Keratinocyte (primary cell): ENCODE measurements around the gene CCNG2. TPM values are rescaled to one million over a fixed set of nuclear protein-coding genes. Genes with fewer than 3 reads are reported as not detected.
A peak's percentile ranks its signal among the peaks of the same experiment; 100 is the strongest.

Experiments used
- DNase-seq: peaks from one replicate; pipeline ENCODE4 v3.0.0-alpha.2; 2011; ENCODE audit warnings: low read depth, missing footprints, low spot score
- FAIRE-seq: peaks from 2 replicates; lab custom pipeline; 2011; peaks lifted over from hg19 to GRCh38; lab: Jason Lieb, UNC
- H2AFZ ChIP-seq: 2 replicates; pipeline ENCODE4 v1.6.0; 2012; ENCODE audit warnings: low read length, control low read depth, inconsistent platforms; ENCODE audit not compliant: control insufficient read depth
- H3K27ac ChIP-seq: 2 replicates; pipeline ENCODE4 v1.5.1; 2011; ENCODE audit warnings: low read length; ENCODE audit not compliant: control insufficient read depth, insufficient read depth
- H3K27me3 ChIP-seq: 3 replicates; pipeline ENCODE4 v1.6.0; 2011; ENCODE audit warnings: low read length; ENCODE audit not compliant: control insufficient read depth, insufficient read depth; ENCODE audit errors: extremely low read depth
- H3K36me3 ChIP-seq, 2 experiments: 2 replicates in 1 of 2; 3 replicates in 1 of 2; pipeline ENCODE4 v1.5.1; 2011; ENCODE audit warnings: low read length in 2 of 2, mild to moderate bottlenecking in 1 of 2; ENCODE audit not compliant: control insufficient read depth in 2 of 2, insufficient read depth in 2 of 2; ENCODE audit errors: extremely low read depth in 1 of 2
- H3K4me1 ChIP-seq: 3 replicates; pipeline ENCODE4 v1.5.1; 2011; ENCODE audit warnings: low read length; ENCODE audit not compliant: control insufficient read depth, insufficient read depth; ENCODE audit errors: extremely low read depth
- H3K4me2 ChIP-seq: 3 replicates; pipeline ENCODE4 v1.6.0; 2011; ENCODE audit warnings: low read depth, low read length; ENCODE audit not compliant: control insufficient read depth, insufficient read depth; ENCODE audit errors: extremely low read depth
- H3K4me3 ChIP-seq, 3 experiments: fragments of 200-600 bp in 1 of 3; sonication (generic) in 1 of 3; 2 replicates in 2 of 3; 3 replicates in 1 of 3; pipeline ENCODE4 v1.5.1; 2011 to 2016; ENCODE audit warnings: low read length in 3 of 3, mild to moderate bottlenecking in 3 of 3, control low read depth in 2 of 3, inconsistent platforms in 1 of 3, low read depth in 1 of 3, mixed read lengths in 1 of 3, mixed run types in 1 of 3, moderate library complexity in 1 of 3; ENCODE audit not compliant: control insufficient read depth in 2 of 3, insufficient read depth in 2 of 3; ENCODE audit errors: extremely low read depth in 1 of 3
- H3K79me2 ChIP-seq: 2 replicates; pipeline ENCODE4 v1.6.0; 2012; ENCODE audit warnings: low read length; ENCODE audit not compliant: control insufficient read depth, insufficient read depth
- H3K9ac ChIP-seq: 3 replicates; pipeline ENCODE4 v1.6.0; 2011; ENCODE audit warnings: low read length; ENCODE audit not compliant: control insufficient read depth, insufficient read depth; ENCODE audit errors: extremely low read depth
- H3K9me1 ChIP-seq: 3 replicates; pipeline ENCODE4 v1.6.0; 2011; ENCODE audit warnings: low read length; ENCODE audit not compliant: control insufficient read depth, insufficient read depth; ENCODE audit errors: extremely low read depth
- H3K9me3 ChIP-seq: 2 replicates; pipeline ENCODE4 v1.5.1; 2012; ENCODE audit warnings: low read depth, low read length; ENCODE audit not compliant: control insufficient read depth
- H4K20me1 ChIP-seq: 3 replicates; pipeline ENCODE4 v1.6.0; 2011; ENCODE audit warnings: low read length; ENCODE audit not compliant: control insufficient read depth, insufficient read depth; ENCODE audit errors: extremely low read depth
- CTCF ChIP-seq, 3 experiments: IDR thresholded peaks in 1 of 3; conservative IDR thresholded peaks in 1 of 3; optimal IDR thresholded peaks in 1 of 3; 2 replicates in 2 of 3; 3 replicates in 1 of 3; pipeline versions ENCODE3 to v1.5.1; 2011; ENCODE audit warnings: low read length in 3 of 3, mild to moderate bottlenecking in 3 of 3, moderate library complexity in 2 of 3, control low read depth in 1 of 3, inconsistent platforms in 1 of 3; ENCODE audit not compliant: insufficient read depth in 2 of 3; ENCODE audit errors: extremely low read depth in 1 of 3
- EZH2 ChIP-seq: IDR thresholded peaks from one replicate; pipeline ENCODE4 v1.6.1; 2012; ENCODE audit warnings: inconsistent platforms, mild to moderate bottlenecking, low read length, moderate library complexity
- dilution Hi-C: fragments of 300-500 bp; cut with MboI; formaldehyde crosslinking; loops from one replicate; pipeline ENCODE4 v1.7.0; 2020; ENCODE audit warnings: low sequenced_read_pairs; ENCODE audit not compliant: extremely low pct_ligation_motif_present
- polyA plus RNA-seq, 5 experiments: library from polyadenylated mRNA; depleted of rRNA in 3 of 5; stranded (reverse) in 3 of 5; stranded (forward) in 1 of 5; unstranded in 1 of 5; fragments of >200 nt; gene quantifications; 1 replicate in 1 of 5; 2 replicates in 3 of 5; 3 replicates in 1 of 5; pipeline versions ENCODE4 v1.2.1 to v1.2.3, GENCODE V29; 2011 to 2012; ENCODE audit warnings: missing spikeins in 2 of 5, low read depth in 1 of 5, low replicate concordance in 1 of 5

The CCNG2 gene
- polyA plus RNA-seq, 1 donor (not counting 4 experiments of a cell fraction or from before 2014, with no cell fraction given), result 96.9 TPM

- Histone ChIP-seq H3K27me3 (no peaks in the 10 kb centered on the region), H3K36me3 (peaks cover 0 to 12% of the 10 kb centered on the region in 2 experiments), H4K20me1 (no peaks in the 10 kb centered on the region), H3K27ac (no peak overlapping the region), H3K9ac (peak overlapping the region; percentile 66), H3K4me2 (peak overlapping the region; percentile 89), H3K79me2 (peaks cover 25% of the 10 kb centered on the region), H3K9me3 (no peaks in the 10 kb centered on the region), H3K4me3 (no peak overlapping the region), H3K9me1 (no peaks in the 10 kb centered on the region), H2AFZ (peak overlapping the region; percentile 89), H3K4me1 (peaks cover 17% of the 10 kb centered on the region)
- FAIRE-seq (no peak), DNase-seq (no peak)
- dilution Hi-C loops, result no loop called here
- TF ChIP-seq EZH2, result no peak
- no peak for TF ChIP-seq CTCF (optimal IDR thresholded peaks at IDR 0.05 in 1 of 3, IDR thresholded peaks at IDR 0.05 in 1 of 3, conservative IDR thresholded peaks at IDR 0.05 in 1 of 3; ENCODE audit: extremely low read depth in 1 of 3, insufficient read depth in 2 of 3, low read length in 3 of 3)
Measured at GRCh38 chr4:77154761-77155499, 2.1 kb upstream of the CCNG2 start.

- peak overlapping the region; percentile 74 for H3K27ac ChIP-seq
- peak overlapping the region; percentile 89 for H2AFZ ChIP-seq
- peak overlapping the region; percentile 66 for H3K9ac ChIP-seq
- H4K20me1 ChIP-seq, result no peaks in the 10 kb centered on the region
- H3K27me3 ChIP-seq, result no peaks in the 10 kb centered on the region
- H3K4me2 ChIP-seq, result peak overlapping the region; percentile 89
- H3K9me1 ChIP-seq, result no peaks in the 10 kb centered on the region
- TF ChIP-seq EZH2, result no peak
- TF ChIP-seq CTCF (optimal IDR thresholded peaks at IDR 0.05 in 1 of 3, IDR thresholded peaks at IDR 0.05 in 1 of 3, conservative IDR thresholded peaks at IDR 0.05 in 1 of 3; ENCODE audit: extremely low read depth in 1 of 3, insufficient read depth in 2 of 3, low read length in 3 of 3), result no peak
- peaks cover 2 to 12% of the 10 kb centered on the region in 2 experiments for H3K36me3 ChIP-seq
- H3K4me1 ChIP-seq, result peaks cover 17% of the 10 kb centered on the region
- no peaks in the 10 kb centered on the region for H3K9me3 ChIP-seq
- peaks cover 28% of the 10 kb centered on the region for H3K79me2 ChIP-seq
- FAIRE-seq, result peak; percentile 13
- peak overlapping the region in 2 of 3 experiments; percentile 61 to 62 for H3K4me3 ChIP-seq
- DNase-seq, result no peak
- dilution Hi-C loops, result no loop called here
Measured at GRCh38 chr4:77155631-77156452, 1.2 kb upstream of the CCNG2 start.
